ENCODE data around the gene NGEF.

The NGEF gene

GRCh38 chr2:232877940-232878511 is 135.0 kb downstream of the NGEF start:
- TF ChIP-seq REST (IDR thresholded peaks at IDR 0.05; ENCODE audit: insufficient read depth in 1 of 2, low read depth in 2 of 2, low read length in 2 of 2) (no peak), FOXP2 (optimal IDR thresholded peaks at IDR 0.05; ENCODE audit: borderline replicate concordance, extremely low read depth, extremely low read length, insufficient read depth) (no peak), POLR2AphosphoS5 (IDR thresholded peaks at IDR 0.05; ENCODE audit: low read depth, low read length) (no peak), TAF1 (IDR thresholded peaks at IDR 0.05; ENCODE audit: borderline replicate concordance, insufficient read depth, low read length) (no peak), SIN3A (IDR thresholded peaks at IDR 0.05; ENCODE audit: borderline replicate concordance, insufficient read depth, low read length) (no peak)

GRCh38 chr2:232876978-232877441 is 136.0 kb downstream of the NGEF start:
- no peak for TF ChIP-seq FOXP2 (optimal IDR thresholded peaks at IDR 0.05; ENCODE audit: borderline replicate concordance, extremely low read depth, extremely low read length, insufficient read depth)
- TF ChIP-seq REST (IDR thresholded peaks at IDR 0.05; ENCODE audit: insufficient read depth in 1 of 2, low read depth in 2 of 2, low read length in 2 of 2): no peak
- no peak for TF ChIP-seq TAF1 (IDR thresholded peaks at IDR 0.05; ENCODE audit: borderline replicate concordance, insufficient read depth, low read length)
- TF ChIP-seq SIN3A (IDR thresholded peaks at IDR 0.05; ENCODE audit: borderline replicate concordance, insufficient read depth, low read length): no peak
- no peak for TF ChIP-seq POLR2AphosphoS5 (IDR thresholded peaks at IDR 0.05; ENCODE audit: low read depth, low read length)

- TF ChIP-seq FOXP2 (optimal IDR thresholded peaks at IDR 0.05; ENCODE audit: borderline replicate concordance, extremely low read depth, extremely low read length, insufficient read depth) (no peak), POLR2AphosphoS5 (IDR thresholded peaks at IDR 0.05; ENCODE audit: low read depth, low read length) (no peak), TAF1 (IDR thresholded peaks at IDR 0.05; ENCODE audit: borderline replicate concordance, insufficient read depth, low read length) (no peak), SIN3A (IDR thresholded peaks at IDR 0.05; ENCODE audit: borderline replicate concordance, insufficient read depth, low read length) (no peak), REST (IDR thresholded peaks at IDR 0.05; ENCODE audit: insufficient read depth in 1 of 2, low read depth in 2 of 2, low read length in 2 of 2) (no peak)
These were observed 136.7 kb downstream of the NGEF start for GRCh38 chr2:232876161-232876977.

- TF ChIP-seq REST (IDR thresholded peaks at IDR 0.05; ENCODE audit: insufficient read depth in 1 of 2, low read depth in 2 of 2, low read length in 2 of 2): no peak
These were observed 137.6 kb downstream of the NGEF start for GRCh38 chr2:232875256-232876121.
